ENCODE data around the gene PDE9A.

GRCh38 chr21:42771503-42771805, 118.0 kb downstream of the PDE9A start:
- TF ChIP-seq CTCF (conservative IDR thresholded peaks at IDR 0.05) (no peak), EZH2 (IDR thresholded peaks at IDR 0.05; ENCODE audit: low read depth) (no peak)
